Testis (tissue), 3 donors: ENCODE data around the gene CCKAR. TPM values are rescaled to one million over a fixed set of nuclear protein-coding genes. Genes with fewer than 3 reads are reported as not detected.

Experiments used
- DNase-seq: peaks from one replicate; pipeline ENCODE4 v3.0.0-alpha.2; 2019
- H3K27ac ChIP-seq, 2 donors: fragments of 200-600 bp; sonication (generic); one replicate each; pipeline ENCODE4 v1.5.1; 2019
- H3K27me3 ChIP-seq: fragments of 200-600 bp; sonication (generic); one replicate; pipeline ENCODE4 v1.5.1; 2019
- H3K36me3 ChIP-seq: fragments of 200-600 bp; sonication (generic); one replicate; pipeline ENCODE4 v1.5.1; 2017; ENCODE audit warnings: low read depth; ENCODE audit errors: missing control alignments
- H3K4me1 ChIP-seq: fragments of 200-600 bp; sonication (generic); one replicate; pipeline ENCODE4 v1.5.1; 2019
- H3K4me3 ChIP-seq, 2 donors: fragments of 200-600 bp; sonication (generic); one replicate each; pipeline ENCODE4 v1.5.1; 2017 to 2019
- H3K9me3 ChIP-seq: fragments of 200-600 bp; sonication (generic); one replicate; pipeline ENCODE4 v1.5.1; 2017
- CTCF ChIP-seq, 3 experiments: fragments of 450-650 bp in 2 of 3; fragments of 200-600 bp in 1 of 3; sonication (generic) in 1 of 3; IDR thresholded peaks; one replicate each; pipeline ENCODE4 v1.5.1; 2016 to 2019; ENCODE audit warnings: antibody characterized with exemption in 3 of 3, mild to moderate bottlenecking in 2 of 3, moderate library complexity in 1 of 3
- POLR2A ChIP-seq: fragments of 450-650 bp; IDR thresholded peaks from one replicate; pipeline ENCODE4 v1.6.1; 2017; ENCODE audit warnings: antibody characterized with exemption, mild to moderate bottlenecking, moderate library complexity
- WGBS, 2 donors: methylation state at CpG; one replicate each; pipeline ENCODE4 v1.1.5; 2018; 5-methylcytosine and 5-hydroxymethylcytosine counted together
- intact Hi-C: fragments of 100-400 bp; cut with DNase I; formaldehyde crosslinking; loops from one replicate; pipeline ENCODE4 v1.15.1; 2023; ENCODE audit warnings: low total_unique reads
- polyA plus RNA-seq: library from polyadenylated mRNA; stranded (reverse); fragments of 350-450 nt; fragmentation: Illumina TruSeq; extraction: RNeasy Lipid Tissue Mini Kit (QIAGEN cat#74804); gene quantifications from one replicate; pipeline ENCODE4 v1.2.3, GENCODE V29; 2014; ENCODE audit warnings: low read depth, low replicate concordance; ENCODE audit not compliant: insufficient read depth
- total RNA-seq, 2 donors: library from RNA; depleted of rRNA; stranded (reverse); fragments of >200 nt; gene quantifications; one replicate each; pipeline ENCODE4 v1.2.3, GENCODE V29; 2016

The CCKAR gene
- total and polyA plus RNA-seq, 3 donors from 2014 or later = 0.56 TPM; not detected in 2

- no peak for TF ChIP-seq POLR2A
- TF ChIP-seq CTCF (IDR thresholded peaks at IDR 0.05) = no peak
- Histone ChIP-seq H3K27me3 (no peaks in the 10 kb centered on the region), H3K4me3 (no peak overlapping the region), H3K27ac (no peak overlapping the region), H3K36me3 (no peaks in the 10 kb centered on the region), H3K9me3 (no peaks in the 10 kb centered on the region), H3K4me1 (no peaks in the 10 kb centered on the region)
- intact Hi-C loops = loop anchor here (10.0 kb wide), 2 partner anchors 260 to 550 kb away; no protein-coding TSS in a partner anchor
- DNase-seq = no peak
- WGBS, 2 donors = 65 to 86% methylated on average over 11 to 14 of the region's 14 CpGs
Measured at GRCh38 chr4:26464420-26465095, 25.7 kb downstream of the CCKAR start.

GRCh38 chr4:26463386-26463785 lies 26.9 kb downstream of the CCKAR start:
- no peak for DNase-seq
- Histone ChIP-seq H3K27me3 (no peaks in the 10 kb centered on the region), H3K4me1 (no peaks in the 10 kb centered on the region), H3K9me3 (no peaks in the 10 kb centered on the region), H3K36me3 (no peaks in the 10 kb centered on the region), H3K4me3 (no peak overlapping the region), H3K27ac (no peak overlapping the region)
- 89 to 93% methylated on average over 2 of the region's 2 CpGs for WGBS, 2 donors
- no peak for TF ChIP-seq CTCF (IDR thresholded peaks at IDR 0.05)
- no peak for TF ChIP-seq POLR2A
- intact Hi-C loops = loop anchor here (10.0 kb wide), 2 partner anchors 261 to 551 kb away; no protein-coding TSS in a partner anchor

- no peak for TF ChIP-seq CTCF (IDR thresholded peaks at IDR 0.05)
- no peak for TF ChIP-seq POLR2A
- H3K27ac ChIP-seq = no peak overlapping the region
- no peaks in the 10 kb centered on the region for H3K9me3 ChIP-seq
- no peak overlapping the region for H3K4me3 ChIP-seq
- WGBS, 2 donors = 71 to 88% methylated on average over 2 of the region's 2 CpGs
- no peaks in the 10 kb centered on the region for H3K36me3 ChIP-seq
- intact Hi-C loops = loop anchor here (10.0 kb wide), 2 partner anchors 262 to 552 kb away; no protein-coding TSS in a partner anchor
- no peaks in the 10 kb centered on the region for H3K27me3 ChIP-seq
- H3K4me1 ChIP-seq = no peaks in the 10 kb centered on the region
- no peak for DNase-seq
Measured at GRCh38 chr4:26462874-26463273, 27.4 kb downstream of the CCKAR start.

GRCh38 chr4:26459756-26460530 lies 30.3 kb downstream of the CCKAR start:
- no peak for DNase-seq
- no peak for TF ChIP-seq POLR2A
- TF ChIP-seq CTCF (IDR thresholded peaks at IDR 0.05) = no peak
- 89 to 95% methylated on average over 8 to 13 of the region's 13 CpGs for WGBS, 2 donors
- Histone ChIP-seq H3K27ac (no peak overlapping the region), H3K36me3 (no peaks in the 10 kb centered on the region), H3K4me1 (no peaks in the 10 kb centered on the region), H3K4me3 (no peak overlapping the region), H3K9me3 (no peaks in the 10 kb centered on the region), H3K27me3 (no peaks in the 10 kb centered on the region)
- intact Hi-C loops = loop anchor here (10.0 kb wide), 2 partner anchors 265 to 555 kb away; no protein-coding TSS in a partner anchor
